NCI-H510A treated with DMSO at 0.1 percent for 48 hours (cell line): ENCODE data around the gene RBM4B.
"Not testable (repeated sequence)": the region's sequence is repeated elsewhere in the genome, so short reads cannot be mapped to it uniquely, and the experiment has no call there.

Source experiments
- DNase-seq: peaks from one replicate; lab custom pipeline; 2025; lab: John Stamatoyannopoulos, UW

The RBM4B gene

DNA sequence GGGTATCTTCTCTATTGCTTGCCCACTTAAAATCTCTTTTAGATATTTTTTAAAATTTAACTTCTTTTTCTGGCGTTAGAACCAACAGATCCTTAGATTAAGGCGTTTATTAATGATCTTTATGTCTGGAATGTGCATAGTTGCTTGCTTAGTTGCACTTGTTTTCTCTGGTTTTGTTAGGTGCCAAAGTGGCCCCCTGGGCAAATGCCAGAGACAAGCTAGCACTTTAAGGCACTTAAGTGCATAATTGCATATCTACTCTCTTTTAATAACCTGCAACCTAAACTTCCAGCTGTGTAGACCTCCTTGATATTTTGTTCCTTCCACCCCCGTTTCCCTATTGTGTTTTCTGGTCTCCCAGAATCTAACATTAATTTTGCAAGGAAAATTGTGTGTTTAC is 35.9 kb downstream of the RBM4B start:
- DNase-seq: no peak

DNA sequence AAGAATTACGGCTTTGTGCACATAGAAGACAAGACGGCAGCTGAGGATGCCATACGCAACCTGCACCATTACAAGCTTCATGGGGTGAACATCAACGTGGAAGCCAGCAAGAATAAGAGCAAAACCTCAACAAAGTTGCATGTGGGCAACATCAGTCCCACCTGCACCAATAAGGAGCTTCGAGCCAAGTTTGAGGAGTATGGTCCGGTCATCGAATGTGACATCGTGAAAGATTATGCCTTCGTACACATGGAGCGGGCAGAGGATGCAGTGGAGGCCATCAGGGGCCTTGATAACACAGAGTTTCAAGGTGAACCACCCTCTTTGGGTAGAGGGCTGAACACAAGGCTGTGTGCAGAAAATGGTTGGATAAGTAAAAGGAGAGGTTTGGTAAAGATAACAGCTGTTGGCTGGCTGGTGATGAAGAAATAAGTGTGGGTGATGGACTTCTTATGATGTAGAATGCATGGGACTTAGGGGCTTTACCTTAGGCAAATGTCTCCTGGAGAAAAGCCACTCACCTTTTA is 37.8 kb downstream of the RBM4B start:
- not testable (repeated sequence) for DNase-seq

DNA sequence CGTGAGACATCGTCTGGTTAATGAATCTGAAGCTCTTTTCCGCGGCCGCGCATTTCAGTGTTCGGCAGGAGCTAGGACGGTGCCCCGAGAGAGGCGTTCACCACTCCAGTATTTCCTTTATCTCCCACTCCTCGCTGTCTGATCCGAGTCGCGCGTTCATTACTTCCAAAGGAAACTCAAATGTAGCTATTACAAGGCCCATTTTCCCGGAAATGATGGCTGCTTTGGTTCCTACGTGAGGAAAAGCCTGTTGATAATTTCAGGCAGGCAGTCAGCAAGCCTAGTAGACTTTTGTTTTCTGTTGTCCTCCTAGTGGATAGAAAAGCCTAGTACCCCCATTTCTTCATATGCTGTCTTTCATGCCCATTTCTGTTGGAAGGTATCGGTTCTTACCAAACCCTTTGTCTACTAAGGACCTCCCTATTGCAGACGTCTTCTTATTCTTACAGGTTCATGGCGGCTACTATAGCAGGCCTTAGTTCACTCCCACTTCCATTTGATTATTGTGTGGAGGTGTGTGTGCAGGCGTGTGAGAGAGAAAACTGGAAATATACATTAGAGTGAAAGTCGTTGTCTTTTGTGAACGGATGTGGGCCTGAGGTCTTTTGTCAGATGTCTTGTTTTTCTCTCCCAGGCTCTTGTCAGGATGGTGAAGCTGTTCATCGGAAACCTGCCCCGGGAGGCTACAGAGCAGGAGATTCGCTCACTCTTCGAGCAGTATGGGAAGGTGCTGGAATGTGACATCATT is 38.4 kb downstream of the RBM4B start:
- peak; percentile 36 for DNase-seq

DNA sequence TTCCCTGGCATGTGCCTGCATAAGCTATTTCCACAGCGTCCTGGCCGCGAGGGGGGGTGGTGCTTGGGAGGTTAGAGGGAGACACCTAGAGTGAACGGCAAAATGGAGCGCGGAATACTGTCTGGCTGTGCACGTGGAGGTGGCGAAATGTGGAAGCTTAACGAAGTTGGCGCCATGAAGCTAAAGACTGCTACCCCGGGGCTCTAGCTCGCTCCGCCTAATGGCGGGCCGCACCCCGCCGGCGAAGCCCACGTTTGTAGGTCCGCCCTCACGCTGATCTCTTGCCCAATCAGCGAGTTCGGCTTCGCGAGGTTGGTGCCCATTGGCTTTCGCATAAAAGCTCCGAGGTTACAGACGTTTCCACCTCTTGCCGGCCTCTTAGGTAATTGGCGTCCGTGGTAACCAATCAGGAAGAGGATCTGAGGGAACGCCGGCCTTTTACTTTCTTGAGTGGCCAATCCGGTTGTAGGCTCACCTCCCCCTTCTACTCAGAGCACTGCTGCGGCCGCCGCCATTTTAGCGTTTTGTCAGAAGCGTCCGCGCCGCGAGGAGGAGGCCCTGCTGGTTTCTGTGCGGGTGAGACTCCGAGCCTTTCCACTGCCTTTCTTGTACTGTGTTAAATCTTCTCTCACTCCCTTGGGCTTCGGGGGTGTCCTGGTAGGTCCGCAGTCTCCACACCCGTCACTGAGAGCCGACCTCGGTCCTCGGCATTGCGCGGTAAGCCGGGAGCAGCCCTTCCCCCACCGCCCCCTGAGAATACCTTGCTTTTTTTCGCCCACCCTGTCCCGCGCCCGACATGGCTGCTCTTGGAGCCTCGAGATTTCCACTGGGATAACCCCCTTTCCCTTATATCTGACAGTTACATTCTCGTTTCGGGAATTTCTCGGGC is 39.3 kb downstream of the RBM4B start, which contains the start of gene RBM4:
Gene RBM4, plus strand, starts transcription at position 527 of the 889 bp plus-strand sequence. CDS start 1,009 bp downstream, outside the sequence.
- peak; percentile 99 for DNase-seq

GRCh38 chr11:66637557-66638176 is 40.0 kb downstream of the RBM4B start:
- no peak for DNase-seq

- no peak for DNase-seq
Measured at GRCh38 chr11:66636411-66636810, 41.3 kb downstream of the RBM4B start.

- no peak for DNase-seq
Measured at GRCh38 chr11:66632952-66633351, 44.7 kb downstream of the RBM4B start.

- DNase-seq: no peak
Measured at GRCh38 chr11:66631883-66632282, 45.8 kb downstream of the RBM4B start.

- no peak for DNase-seq
Measured at GRCh38 chr11:66629356-66629755, 48.3 kb downstream of the RBM4B start.

DNA sequence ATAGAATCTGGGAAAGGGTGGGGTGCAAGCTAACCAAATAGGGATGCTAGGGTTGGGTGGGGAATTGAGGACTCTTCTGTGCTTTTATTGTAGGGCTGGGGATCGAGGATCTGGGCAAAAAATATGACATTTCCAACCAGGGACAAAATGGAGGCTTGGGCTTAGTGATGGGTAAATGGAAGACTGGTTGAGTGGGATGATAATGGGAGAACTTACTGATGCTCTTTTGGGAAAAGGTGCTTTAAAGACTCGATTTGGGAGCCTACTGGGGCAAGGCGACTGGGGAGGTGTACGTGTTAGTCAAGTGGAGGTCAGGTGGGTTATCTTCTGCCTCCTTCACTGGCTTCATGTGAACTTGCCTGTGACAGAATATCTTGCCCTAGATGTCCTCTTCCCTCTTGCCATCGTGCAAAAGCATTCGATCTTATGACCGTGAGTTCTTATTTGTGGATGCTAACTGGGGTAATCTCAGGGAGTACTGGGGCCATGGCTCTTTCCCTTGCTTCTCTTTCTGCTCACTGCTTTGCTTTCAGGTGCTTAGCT is 49.6 kb downstream of the RBM4B start:
- DNase-seq: no peak

DNA sequence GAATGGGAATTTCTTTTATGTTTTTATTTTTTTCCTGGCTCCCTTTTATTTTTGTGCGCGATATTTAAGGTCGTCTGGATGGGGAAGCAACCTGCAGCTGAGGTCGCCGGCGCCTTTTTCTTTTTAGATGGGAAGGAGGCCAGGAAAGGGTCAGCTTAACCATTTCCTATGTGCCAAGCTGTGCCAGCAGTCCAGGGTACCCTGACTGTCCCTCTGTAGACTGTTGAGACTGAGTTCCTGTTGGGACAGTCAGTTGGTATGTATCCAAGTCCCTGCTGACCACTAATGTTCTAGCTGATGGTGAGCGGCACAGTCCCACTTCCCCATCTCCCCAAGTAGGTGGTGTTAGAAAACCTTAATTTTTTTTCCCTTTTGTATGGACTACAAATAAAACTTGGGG is 50.8 kb downstream of the RBM4B start:
- no peak for DNase-seq

DNA sequence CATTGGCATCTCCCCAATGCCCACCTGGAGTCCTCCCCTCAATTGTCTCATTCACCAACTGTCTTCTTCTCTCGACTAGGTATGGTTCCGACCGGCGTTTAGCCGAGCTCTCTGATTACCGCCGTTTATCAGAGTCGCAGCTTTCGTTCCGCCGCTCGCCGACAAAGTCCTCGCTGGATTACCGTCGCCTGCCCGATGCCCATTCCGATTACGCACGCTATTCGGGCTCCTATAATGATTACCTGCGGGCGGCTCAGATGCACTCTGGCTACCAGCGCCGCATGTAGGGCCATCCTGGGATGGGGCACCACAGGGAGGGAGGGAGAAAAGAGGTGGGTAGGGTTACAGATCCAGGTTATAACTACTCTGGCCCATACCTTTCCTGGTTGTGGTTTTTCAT is 51.3 kb downstream of the RBM4B start:
- DNase-seq: no peak

DNA sequence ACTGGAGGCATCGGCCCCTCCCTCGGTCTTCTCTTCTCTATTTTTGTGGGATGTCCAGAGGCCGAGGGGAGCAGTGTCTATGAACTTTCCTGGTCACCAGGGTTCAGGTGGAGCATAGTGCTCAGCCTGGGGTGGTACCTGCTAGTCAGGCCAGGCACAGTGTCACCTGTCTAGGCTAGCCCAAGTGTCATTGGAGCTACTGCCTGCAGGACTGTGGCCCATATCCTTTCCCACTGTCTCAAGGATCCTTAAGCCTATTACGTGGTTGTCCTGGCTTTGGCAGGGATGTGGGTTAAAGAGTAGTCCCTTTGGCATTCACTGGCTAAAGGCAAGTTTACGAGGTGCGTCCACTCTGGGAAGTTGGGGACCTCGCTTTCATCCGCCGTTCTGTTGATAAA is 51.9 kb downstream of the RBM4B start:
- DNase-seq: no peak

- no peak for DNase-seq
Measured at GRCh38 chr11:66625041-66625751, 52.5 kb downstream of the RBM4B start.

DNA sequence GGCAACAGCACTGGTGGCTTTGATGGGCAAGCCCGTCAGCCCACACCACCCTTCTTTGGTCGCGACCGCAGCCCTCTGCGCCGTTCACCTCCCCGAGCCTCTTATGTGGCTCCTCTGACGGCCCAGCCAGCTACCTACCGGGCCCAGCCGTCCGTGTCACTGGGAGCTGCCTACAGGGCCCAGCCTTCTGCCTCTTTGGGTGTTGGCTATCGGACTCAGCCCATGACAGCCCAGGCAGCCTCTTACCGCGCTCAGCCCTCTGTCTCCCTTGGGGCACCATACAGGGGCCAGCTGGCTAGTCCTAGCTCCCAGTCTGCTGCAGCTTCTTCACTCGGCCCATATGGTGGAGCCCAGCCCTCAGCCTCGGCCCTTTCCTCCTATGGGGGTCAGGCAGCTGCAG is 53.2 kb downstream of the RBM4B start:
- no peak for DNase-seq

DNA sequence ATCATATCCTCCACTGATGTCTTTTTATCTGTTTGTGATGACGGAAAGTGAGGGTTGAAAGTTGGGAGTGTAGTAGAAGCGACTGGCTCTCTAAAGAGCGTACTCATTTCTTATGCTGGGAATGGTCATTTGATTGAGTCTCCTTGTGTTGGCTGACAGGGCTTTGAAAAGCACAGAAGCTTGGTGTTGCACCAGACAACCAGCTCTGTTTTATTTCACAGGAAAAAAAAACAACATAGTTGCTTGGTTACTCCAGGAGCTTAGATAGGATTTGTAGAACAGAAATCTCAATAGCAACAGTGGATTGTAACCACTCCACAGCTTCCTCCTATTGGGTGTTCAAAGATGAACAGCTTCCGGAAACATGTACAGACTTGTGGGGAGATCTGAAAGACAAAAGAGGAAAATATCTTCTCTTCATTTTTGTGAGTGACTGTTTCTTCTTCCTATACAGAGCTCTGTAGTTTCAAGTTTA is 58.6 kb downstream of the RBM4B start:
- no peak for DNase-seq

- no peak for DNase-seq
Measured at GRCh38 chr11:66617155-66617834, 60.4 kb downstream of the RBM4B start.

- DNase-seq: peak; percentile 96
Measured at GRCh38 chr11:66616379-66617154, 61.1 kb downstream of the RBM4B start, which contains the start of gene RBM14. RBM14 (plus strand) TSS chr11:66616630; CDS start chr11:66616721, 91 bp downstream.
